Fibroblast of villous mesenchyme (primary cell): ENCODE data around the gene SNED1. TPM values are rescaled to one million over a fixed set of nuclear protein-coding genes. Genes with fewer than 3 reads are reported as not detected.

Experiments
- DNase-seq: peaks from one replicate; pipeline ENCODE4 v3.0.0-alpha.2; 2010; ENCODE audit warnings: low read depth
- H3K4me3 ChIP-seq: 2 replicates; pipeline ENCODE4 v1.5.1; 2011; ENCODE audit warnings: low read depth, mild to moderate bottlenecking, low read length
- CTCF ChIP-seq: IDR thresholded peaks from 2 replicates; pipeline ENCODE4 v1.5.1; 2012; ENCODE audit warnings: low read depth, mild to moderate bottlenecking, low read length; ENCODE audit not compliant: insufficient read depth
- total RNA-seq: library from RNA; depleted of rRNA; stranded (reverse); fragments of >200 nt; gene quantifications from 2 replicates; pipeline ENCODE4 v1.2.3, GENCODE V29; 2012

Gene SNED1
- total RNA-seq, 1 donor = 6.5 TPM

GRCh38 chr2:241003830-241004564, 5.6 kb downstream of the SNED1 start:
- no peak for TF ChIP-seq CTCF
- no peak for DNase-seq
- H3K4me3 ChIP-seq = no peak overlapping the region

- DNase-seq = no peak
- no peak overlapping the region for H3K4me3 ChIP-seq
- no peak for TF ChIP-seq CTCF
These were observed 7.2 kb downstream of the SNED1 start for GRCh38 chr2:241005569-241005968.

- no peak for DNase-seq
- no peak overlapping the region for H3K4me3 ChIP-seq
- TF ChIP-seq CTCF = no peak
These were observed 8.0 kb downstream of the SNED1 start for GRCh38 chr2:241006412-241006811.

- no peak overlapping the region for H3K4me3 ChIP-seq
- DNase-seq = no peak
- TF ChIP-seq CTCF = no peak
These were observed 8.7 kb downstream of the SNED1 start for GRCh38 chr2:241007111-241007510.

- no peak overlapping the region for H3K4me3 ChIP-seq
- TF ChIP-seq CTCF = no peak
- no peak for DNase-seq
These were observed 9.7 kb downstream of the SNED1 start for GRCh38 chr2:241007880-241008710.

GRCh38 chr2:241008711-241009121, 10.3 kb downstream of the SNED1 start:
- no peak for DNase-seq
- H3K4me3 ChIP-seq = no peak overlapping the region
- TF ChIP-seq CTCF = no peak
